ENCODE measurements around the gene DVL3.
A peak's percentile ranks its signal among the peaks of the same experiment; 100 is the strongest.

DVL3 gene

DNA sequence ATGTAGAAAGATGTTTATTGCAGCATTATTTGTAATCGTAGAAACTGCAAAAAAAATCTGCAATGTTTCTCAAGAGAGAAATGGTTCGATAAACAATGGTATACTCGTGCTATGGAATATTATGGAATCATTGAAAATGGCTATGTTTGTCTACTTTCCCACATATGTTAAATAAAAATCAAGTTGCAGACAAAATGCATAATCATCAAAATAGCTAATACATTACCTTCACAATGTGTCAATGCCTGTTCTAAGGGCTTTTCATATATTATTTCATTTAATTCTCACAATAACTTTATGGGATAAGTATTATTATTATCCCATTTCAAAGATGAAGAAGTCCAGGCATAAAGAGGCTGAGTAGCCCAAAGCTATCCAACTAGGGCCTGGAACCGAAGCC, 22.2 kb upstream of the DVL3 start:
- no peak for DNase-seq (ENCODE audit: low read depth)
- H3K4me3 ChIP-seq (ENCODE audit: low read length), result no peak overlapping the region
- TF ChIP-seq CTCF (conservative IDR thresholded peaks at IDR 0.05; ENCODE audit: low read depth, low read length), result no peak

GRCh38 chr3:184133840-184134745, 21.1 kb upstream of the DVL3 start:
- no peak for DNase-seq (ENCODE audit: low read depth)
- no peak for TF ChIP-seq CTCF (conservative IDR thresholded peaks at IDR 0.05; ENCODE audit: low read depth, low read length)
- H3K4me3 ChIP-seq (ENCODE audit: low read length), result peak overlapping the region; percentile 79

DNA sequence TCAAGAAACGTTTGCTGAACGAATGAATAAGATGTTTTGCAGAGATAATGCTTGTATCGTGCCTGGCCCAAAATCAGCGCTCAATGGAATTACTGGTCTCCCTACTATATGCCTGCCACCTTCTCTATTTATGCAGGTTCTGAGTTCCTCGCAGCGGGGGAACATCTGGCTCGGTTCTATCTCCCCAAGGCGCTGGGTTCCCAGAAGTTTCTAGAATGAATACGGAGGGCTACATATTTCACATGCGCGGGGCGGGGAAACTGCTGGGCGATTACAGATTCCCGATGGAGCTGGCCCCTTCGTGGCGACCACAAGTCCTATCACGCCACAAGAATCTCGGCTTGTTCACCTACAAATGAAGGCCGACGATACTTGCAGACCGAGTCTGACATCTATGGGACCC, 20.4 kb upstream of the DVL3 start:
- peak overlapping the region; percentile 79 for H3K4me3 ChIP-seq (ENCODE audit: low read length)
- DNase-seq (ENCODE audit: low read depth), result no peak
- TF ChIP-seq CTCF (conservative IDR thresholded peaks at IDR 0.05; ENCODE audit: low read depth, low read length), result no peak

DNA sequence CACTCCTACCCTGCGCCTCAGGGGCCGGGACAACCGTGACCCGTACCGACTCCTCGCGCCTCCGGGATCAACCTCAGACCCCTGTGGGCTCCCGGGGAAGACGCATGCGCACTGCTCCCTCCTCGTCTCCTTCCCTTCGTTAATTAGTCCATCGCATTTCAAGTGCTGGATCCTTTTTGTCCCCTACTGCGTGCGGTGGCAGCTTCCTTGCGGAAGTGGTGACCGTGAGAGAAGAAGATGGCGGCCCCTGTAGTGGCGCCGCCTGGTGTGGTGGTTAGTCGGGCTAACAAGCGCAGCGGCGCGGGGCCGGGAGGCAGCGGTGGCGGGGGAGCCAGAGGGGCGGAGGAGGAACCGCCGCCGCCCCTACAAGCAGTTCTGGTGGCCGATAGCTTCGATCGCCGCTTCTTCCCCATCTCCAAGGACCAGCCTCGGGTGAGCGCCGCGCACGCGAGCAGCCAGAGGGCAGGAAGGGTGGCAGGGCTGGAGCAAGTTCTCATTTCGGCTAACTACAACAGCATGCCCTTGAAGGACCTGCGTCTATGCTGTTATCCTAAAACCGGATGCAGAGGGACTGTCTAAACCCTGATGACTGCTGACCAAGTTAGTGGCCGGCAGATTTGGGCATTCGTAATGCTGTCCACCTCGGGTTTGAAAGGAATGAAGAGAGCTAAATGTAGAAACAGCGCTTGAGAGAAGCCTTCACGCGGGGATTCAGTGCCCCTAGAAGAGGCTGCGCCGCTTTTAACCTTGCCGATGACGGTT, 19.8 kb upstream of the DVL3 start, which contains the start of gene EIF2B5:
Gene EIF2B5, plus strand, starts transcription at position 210 of the 762 bp plus-strand sequence. Its CDS starts 28 bp downstream, at position 238.
- peak; percentile 42 for TF ChIP-seq CTCF (conservative IDR thresholded peaks at IDR 0.05; ENCODE audit: low read depth, low read length)
- H3K4me3 ChIP-seq (ENCODE audit: low read length), result peak within 1 kb of the TSS; percentile 79
- DNase-seq (ENCODE audit: low read depth), result peak; percentile 68

- no peak for TF ChIP-seq CTCF (conservative IDR thresholded peaks at IDR 0.05; ENCODE audit: low read depth, low read length)
- no peak for DNase-seq (ENCODE audit: low read depth)
- peak overlapping the region; percentile 79 for H3K4me3 ChIP-seq (ENCODE audit: low read length)
These were observed 19.3 kb upstream of the DVL3 start for GRCh38 chr3:184135911-184136260.

GRCh38 chr3:184140436-184140835, 14.7 kb upstream of the DVL3 start:
- no peak for TF ChIP-seq CTCF (conservative IDR thresholded peaks at IDR 0.05; ENCODE audit: low read depth, low read length)
- no peak overlapping the region for H3K4me3 ChIP-seq (ENCODE audit: low read length)

More at GRCh38 chr3:184140436-184140835, 14.7 kb upstream of the DVL3 start:
- DNase-seq (ENCODE audit: low read depth), result no peak
